ENCODE results near the gene FN1.

DNA sequence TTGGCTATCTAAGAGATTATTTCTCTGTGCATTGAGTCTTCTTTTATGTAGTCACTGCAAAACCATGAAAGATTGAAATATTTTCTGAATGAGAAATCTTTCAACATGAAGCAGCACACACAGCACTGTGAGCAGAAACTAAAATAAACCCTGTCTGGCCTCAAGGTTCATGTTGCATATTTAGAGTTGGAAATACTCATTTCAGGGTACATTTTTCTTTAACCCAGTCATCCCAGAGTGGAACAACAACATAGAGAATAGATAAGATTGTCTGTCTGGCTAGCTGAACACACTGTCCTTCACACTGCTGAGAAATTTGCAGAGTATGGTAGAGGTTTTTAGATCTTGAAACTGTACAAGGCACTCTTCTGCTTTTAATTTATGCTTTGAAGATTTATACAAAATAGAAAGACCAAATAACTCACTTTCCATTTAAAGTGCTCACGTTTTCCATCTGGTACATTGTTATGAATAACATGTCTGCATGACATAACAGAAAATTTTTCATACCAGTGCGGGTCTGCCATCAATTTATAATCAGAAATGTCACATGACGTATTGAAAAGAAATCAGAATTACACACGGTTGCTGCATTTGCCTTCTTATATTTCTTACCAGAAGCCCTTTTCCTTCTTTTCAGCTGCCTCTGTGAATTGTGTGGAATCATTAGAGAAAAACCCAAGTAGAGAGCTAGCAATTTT lies 25.0 kb upstream of the FN1 start:
- TF ChIP-seq, protein P1, sequence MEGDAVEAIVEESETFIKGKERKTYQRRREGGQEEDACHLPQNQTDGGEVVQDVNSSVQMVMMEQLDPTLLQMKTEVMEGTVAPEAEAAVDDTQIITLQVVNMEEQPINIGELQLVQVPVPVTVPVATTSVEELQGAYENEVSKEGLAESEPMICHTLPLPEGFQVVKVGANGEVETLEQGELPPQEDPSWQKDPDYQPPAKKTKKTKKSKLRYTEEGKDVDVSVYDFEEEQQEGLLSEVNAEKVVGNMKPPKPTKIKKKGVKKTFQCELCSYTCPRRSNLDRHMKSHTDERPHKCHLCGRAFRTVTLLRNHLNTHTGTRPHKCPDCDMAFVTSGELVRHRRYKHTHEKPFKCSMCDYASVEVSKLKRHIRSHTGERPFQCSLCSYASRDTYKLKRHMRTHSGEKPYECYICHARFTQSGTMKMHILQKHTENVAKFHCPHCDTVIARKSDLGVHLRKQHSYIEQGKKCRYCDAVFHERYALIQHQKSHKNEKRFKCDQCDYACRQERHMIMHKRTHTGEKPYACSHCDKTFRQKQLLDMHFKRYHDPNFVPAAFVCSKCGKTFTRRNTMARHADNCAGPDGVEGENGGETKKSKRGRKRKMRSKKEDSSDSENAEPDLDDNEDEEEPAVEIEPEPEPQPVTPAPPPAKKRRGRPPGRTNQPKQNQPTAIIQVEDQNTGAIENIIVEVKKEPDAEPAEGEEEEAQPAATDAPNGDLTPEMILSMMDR (IDR thresholded peaks at IDR 0.05): no peak
- TF ChIP-seq EZH2phosphoT487 (IDR thresholded peaks at IDR 0.05): no peak
